OCI-LY7 (cell line): Measurements from ENCODE around the gene NINL. TPM values are rescaled to one million over a fixed set of nuclear protein-coding genes. Genes with fewer than 3 reads are reported as not detected.
"Not testable (repeated sequence)": the region's sequence is repeated elsewhere in the genome, so short reads cannot be mapped to it uniquely, and the experiment has no call there.

Source experiments
- BruUV-seq: library from RNA; stranded (reverse); fragments of 400-500 nt; replicated peaks from 2 replicates; lab custom pipeline; 2021; lab: Mats Ljungman, UMichigan
- CTCF ChIA-PET: fragments of 300-600 bp; sonication (Branson Sonifier 250); formaldehyde crosslinking; loops from one replicate; lab custom pipeline; 2022; ENCODE audit warnings: antibody characterized with exemption; ENCODE audit not compliant: unreplicated experiment; lab: Charles Lee
- POLR2A ChIA-PET: fragments of 300-600 bp; sonication (Branson Sonifier 250); formaldehyde crosslinking; loops from one replicate; lab custom pipeline; 2022; ENCODE audit warnings: antibody characterized with exemption; lab: Charles Lee
- DNase-seq: peaks from one replicate; pipeline ENCODE4 v3.0.0-alpha.2; 2015; ENCODE audit warnings: low spot score
- H2AFZ ChIP-seq: fragments of 200-600 bp; sonication (generic), shearing (Covaris generic); 2 replicates; pipeline ENCODE4 v1.6.1; 2014; ENCODE audit warnings: mild to moderate bottlenecking, antibody characterized with exemption, low read length, moderate library complexity
- H3K27ac ChIP-seq: fragments of 200-600 bp; sonication (generic); 2 replicates; pipeline ENCODE4 v1.5.1; 2014; ENCODE audit warnings: mixed run types, low read depth, mild to moderate bottlenecking, moderate library complexity, low read length, inconsistent platforms; ENCODE audit not compliant: poor library complexity, severe bottlenecking
- H3K36me3 ChIP-seq: fragments of 200-600 bp; sonication (generic); 2 replicates; pipeline ENCODE4 v1.6.1; 2014; ENCODE audit warnings: mild to moderate bottlenecking, antibody characterized with exemption, low read length, moderate library complexity, mixed read lengths; ENCODE audit not compliant: insufficient read depth
- H3K4me1 ChIP-seq: fragments of 200-600 bp; sonication (generic); 2 replicates; pipeline ENCODE4 v1.5.1; 2014; ENCODE audit warnings: mild to moderate bottlenecking, low read length; ENCODE audit not compliant: insufficient read depth, poor library complexity, severe bottlenecking
- H3K4me2 ChIP-seq: fragments of 200-600 bp; sonication (generic); 2 replicates; pipeline ENCODE4 v1.6.1; 2014; ENCODE audit warnings: mild to moderate bottlenecking, low read length
- H3K4me3 ChIP-seq: fragments of 200-600 bp; sonication (generic); 2 replicates; pipeline ENCODE4 v1.5.1; 2014; ENCODE audit warnings: mild to moderate bottlenecking, low read depth, low read length; ENCODE audit not compliant: poor library complexity, severe bottlenecking
- H3K79me2 ChIP-seq: fragments of 200-600 bp; sonication (generic); 2 replicates; pipeline ENCODE4 v1.6.1; 2016; ENCODE audit warnings: low read depth, mild to moderate bottlenecking, low read length, moderate library complexity, mixed read lengths; ENCODE audit not compliant: insufficient read depth
- H3K9me2 ChIP-seq: fragments of 200-600 bp; sonication (generic); 2 replicates; pipeline ENCODE4 v1.6.1; 2016; ENCODE audit warnings: mild to moderate bottlenecking, low read length, mixed read lengths; ENCODE audit not compliant: insufficient read depth
- H3K9me3 ChIP-seq: fragments of 200-600 bp; sonication (generic); 2 replicates; pipeline ENCODE4 v1.6.1; 2014; ENCODE audit warnings: mild to moderate bottlenecking, mixed run types, low read length, mixed read lengths
- H4K20me1 ChIP-seq: fragments of 200-600 bp; sonication (generic); 2 replicates; pipeline ENCODE4 v1.6.1; 2014; ENCODE audit warnings: mild to moderate bottlenecking, antibody characterized with exemption, low read length, moderate library complexity, mixed read lengths; ENCODE audit not compliant: insufficient read depth
- EZH2phosphoT487 ChIP-seq: fragments of 200-600 bp; sonication (generic); IDR thresholded peaks from 2 replicates; pipeline ENCODE4 v1.6.1; 2018; ENCODE audit warnings: low read depth, borderline replicate concordance, mild to moderate bottlenecking, mixed run types, antibody characterized with exemption, low read length, moderate library complexity, mixed read lengths
- intact Hi-C: fragments of 100-400 bp; cut with micrococcal nuclease; formaldehyde crosslinking; loops from one replicate; pipeline ENCODE4 v1.10.0; 2022; ENCODE audit not compliant: unreplicated experiment
- total RNA-seq, 2 experiments: library from RNA; depleted of rRNA in 1 of 2; stranded (reverse); fragments of >200 nt in 1 of 2; shearing (Covaris generic) in 1 of 2; gene quantifications; 2 replicates each; pipeline ENCODE4 v1.2.3, GENCODE V29; 2014 to 2022
- TF ChIP-seq, protein P1 (sequence below): fragments of 200-600 bp; sonication (generic); conservative IDR thresholded peaks from 2 replicates; pipeline ENCODE4 v1.5.1; 2014; ENCODE audit warnings: mild to moderate bottlenecking, antibody characterized with exemption, low read length, moderate library complexity, mixed read lengths

Gene NINL
- total RNA-seq, 2 experiments from 2014 or later, result 0.06 to 0.55 TPM

DNA sequence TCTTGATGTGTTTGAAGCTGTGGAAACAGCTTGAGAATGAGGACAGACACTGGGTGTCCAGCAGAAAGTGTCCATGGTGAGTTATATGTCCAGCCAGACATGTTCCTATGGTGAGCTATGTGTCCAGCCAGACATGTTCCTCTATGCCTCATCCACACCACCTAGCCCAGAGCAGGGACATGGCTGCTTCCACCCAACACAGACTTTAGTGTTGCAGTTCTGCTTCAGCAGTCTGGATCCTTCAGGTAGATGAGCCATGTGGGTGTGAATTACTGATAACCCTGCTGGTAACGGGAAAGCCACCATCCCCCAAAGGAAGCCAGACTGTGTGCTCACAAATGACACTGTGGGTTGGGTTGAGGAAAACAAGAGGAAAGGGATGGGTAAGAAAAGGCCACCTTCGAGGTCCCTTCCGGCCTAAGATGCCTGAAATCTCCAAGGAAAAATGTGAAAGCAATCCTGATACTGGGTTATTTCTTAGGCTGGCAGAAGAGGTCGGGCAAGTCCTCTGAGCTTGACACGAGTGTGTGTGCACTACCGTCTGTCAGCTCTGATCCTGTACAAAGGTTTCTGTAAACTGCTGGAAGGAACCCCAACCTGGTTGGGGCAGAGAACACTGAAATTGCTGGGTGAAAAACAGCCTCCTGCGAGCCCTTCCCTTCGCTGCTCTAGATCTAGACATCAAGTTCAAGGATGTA, 77.8 kb downstream of the NINL start:
- no peaks in the 10 kb centered on the region for H3K4me1 ChIP-seq
- H3K9me2 ChIP-seq, result no peaks in the 10 kb centered on the region
- no peak overlapping the region for H3K4me3 ChIP-seq
- no peak overlapping the region for H2AFZ ChIP-seq
- TF ChIP-seq, protein P1, sequence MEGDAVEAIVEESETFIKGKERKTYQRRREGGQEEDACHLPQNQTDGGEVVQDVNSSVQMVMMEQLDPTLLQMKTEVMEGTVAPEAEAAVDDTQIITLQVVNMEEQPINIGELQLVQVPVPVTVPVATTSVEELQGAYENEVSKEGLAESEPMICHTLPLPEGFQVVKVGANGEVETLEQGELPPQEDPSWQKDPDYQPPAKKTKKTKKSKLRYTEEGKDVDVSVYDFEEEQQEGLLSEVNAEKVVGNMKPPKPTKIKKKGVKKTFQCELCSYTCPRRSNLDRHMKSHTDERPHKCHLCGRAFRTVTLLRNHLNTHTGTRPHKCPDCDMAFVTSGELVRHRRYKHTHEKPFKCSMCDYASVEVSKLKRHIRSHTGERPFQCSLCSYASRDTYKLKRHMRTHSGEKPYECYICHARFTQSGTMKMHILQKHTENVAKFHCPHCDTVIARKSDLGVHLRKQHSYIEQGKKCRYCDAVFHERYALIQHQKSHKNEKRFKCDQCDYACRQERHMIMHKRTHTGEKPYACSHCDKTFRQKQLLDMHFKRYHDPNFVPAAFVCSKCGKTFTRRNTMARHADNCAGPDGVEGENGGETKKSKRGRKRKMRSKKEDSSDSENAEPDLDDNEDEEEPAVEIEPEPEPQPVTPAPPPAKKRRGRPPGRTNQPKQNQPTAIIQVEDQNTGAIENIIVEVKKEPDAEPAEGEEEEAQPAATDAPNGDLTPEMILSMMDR, result no peak
- no peak for TF ChIP-seq EZH2phosphoT487
- POLR2A ChIA-PET, result no interaction called here
- H3K79me2 ChIP-seq, result no peaks in the 10 kb centered on the region
- no peak overlapping the region for H3K27ac ChIP-seq
- no peaks in the 10 kb centered on the region for H3K36me3 ChIP-seq
- H4K20me1 ChIP-seq, result no peaks in the 10 kb centered on the region
- CTCF ChIA-PET, result no interaction called here
- BruUV-seq, result no TSS peak
- no peaks in the 10 kb centered on the region for H3K9me3 ChIP-seq
- intact Hi-C loops, result no loop called here
- no peak for DNase-seq
- no peak overlapping the region for H3K4me2 ChIP-seq

DNA sequence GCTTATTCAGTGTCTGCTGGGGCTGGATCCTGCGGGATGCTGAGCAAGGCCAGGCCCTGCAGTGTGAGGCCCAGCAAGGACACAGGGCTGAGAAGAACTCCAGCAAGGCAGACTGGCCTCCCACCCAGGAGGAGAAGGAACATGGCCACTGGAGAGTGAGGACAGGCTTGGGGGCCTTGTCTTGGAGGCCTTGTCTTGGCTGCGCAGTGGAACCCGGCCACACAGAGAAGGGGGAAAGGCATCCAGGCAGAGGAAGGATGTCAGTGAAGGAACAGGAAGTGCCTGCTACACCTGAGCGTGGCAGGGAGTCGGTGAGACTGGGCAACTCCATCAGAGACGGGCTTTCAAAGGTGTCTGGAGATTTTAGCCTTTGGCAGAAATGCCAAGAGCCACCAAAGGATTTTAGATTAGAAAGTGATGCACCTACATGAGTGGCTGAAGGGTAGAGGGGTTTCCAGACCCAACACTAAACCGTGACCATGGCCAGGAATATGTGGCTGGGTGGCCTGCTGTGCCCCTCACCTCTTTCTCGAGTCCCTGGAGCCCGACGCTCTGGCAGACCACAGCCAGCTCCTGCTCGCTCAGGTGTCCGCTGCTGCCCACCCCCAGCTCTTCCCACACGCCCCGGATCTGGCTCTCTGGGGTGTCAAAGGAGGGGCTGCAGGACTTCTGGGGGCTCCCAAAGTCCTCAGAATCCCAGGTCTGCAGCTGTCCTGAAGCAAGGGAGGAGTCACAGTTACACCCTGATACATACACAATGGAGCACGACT, 80.8 kb downstream of the NINL start:
- no peak overlapping the region for H3K27ac ChIP-seq
- H3K9me3 ChIP-seq, result no peaks in the 10 kb centered on the region
- no peak overlapping the region for H3K4me3 ChIP-seq
- DNase-seq, result no peak
- no peaks in the 10 kb centered on the region for H3K36me3 ChIP-seq
- ChIA-PET POLR2A (no interaction called here), CTCF (no interaction called here)
- TF ChIP-seq EZH2phosphoT487, result no peak
- TF ChIP-seq, protein P1, result no peak
- no peaks in the 10 kb centered on the region for H3K79me2 ChIP-seq
- intact Hi-C loops, result no loop called here
- H3K4me1 ChIP-seq, result no peaks in the 10 kb centered on the region
- no peaks in the 10 kb centered on the region for H4K20me1 ChIP-seq
- no peak overlapping the region for H2AFZ ChIP-seq
- H3K4me2 ChIP-seq, result no peak overlapping the region
- no peaks in the 10 kb centered on the region for H3K9me2 ChIP-seq
- BruUV-seq, result no TSS peak

DNA sequence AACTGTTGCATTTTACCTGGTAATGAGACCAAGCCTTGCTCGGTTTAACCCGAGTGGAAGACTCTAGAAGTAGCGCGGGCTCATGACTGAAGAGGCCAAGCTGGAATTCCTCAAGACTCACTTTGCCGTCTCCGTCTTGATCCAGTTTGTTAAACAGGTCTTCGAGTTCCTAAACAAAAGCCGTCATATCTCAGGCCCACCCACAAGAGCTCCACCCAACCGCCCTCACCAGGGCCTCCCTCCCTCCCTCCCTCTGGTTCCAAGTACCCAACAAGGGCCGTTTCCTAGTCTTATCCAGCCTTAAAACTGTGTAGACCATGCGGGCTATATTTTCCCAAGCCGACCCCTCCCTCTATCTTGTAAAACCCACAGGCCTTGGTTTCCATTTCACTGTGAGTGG, 81.4 kb downstream of the NINL start:
- BruUV-seq, result no TSS peak
- POLR2A ChIA-PET, result no interaction called here

DNA sequence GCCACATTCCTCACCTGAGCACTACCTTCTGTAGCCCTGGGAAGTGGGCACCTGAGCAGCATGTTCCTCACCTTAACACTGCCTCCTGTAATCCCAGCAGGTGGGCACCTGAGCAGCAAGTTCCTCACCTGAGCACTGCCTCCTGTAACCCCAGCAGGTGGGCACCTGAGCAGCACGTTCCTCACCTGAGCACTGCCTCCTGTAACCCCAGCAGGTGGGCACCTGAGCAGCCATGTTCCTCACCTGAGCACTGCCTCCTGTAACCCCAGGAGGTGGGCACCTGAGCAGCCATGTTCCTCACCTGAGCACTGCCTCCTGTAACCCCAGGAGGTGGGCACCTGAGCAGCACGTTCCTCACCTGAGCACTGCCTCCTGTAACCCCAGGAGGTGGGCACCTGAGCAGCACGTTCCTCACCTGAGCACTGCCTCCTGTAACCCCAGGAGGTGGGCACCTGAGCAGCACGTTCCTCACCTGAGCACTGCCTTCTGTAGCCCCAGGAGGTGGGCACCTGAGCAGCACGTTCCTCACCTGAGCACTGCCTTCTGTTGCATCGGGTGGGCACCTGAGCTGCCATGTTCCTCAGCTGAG, 82.2 kb downstream of the NINL start:
- intact Hi-C loops, BruUV-seq, H4K20me1 ChIP-seq, DNase-seq, H2AFZ ChIP-seq, H3K4me1 ChIP-seq, H3K9me3 ChIP-seq, H3K4me3 ChIP-seq, CTCF ChIA-PET, H3K79me2 ChIP-seq, POLR2A ChIA-PET, H3K4me2 ChIP-seq, H3K9me2 ChIP-seq, H3K36me3 ChIP-seq, H3K27ac ChIP-seq: not testable (repeated sequence)

More for the DNA sequence above, 81.4 kb downstream of the NINL start:
- Histone ChIP-seq H3K9me3 (no peaks in the 10 kb centered on the region), H3K9me2 (no peaks in the 10 kb centered on the region), H4K20me1 (no peaks in the 10 kb centered on the region), H3K4me3 (no peak overlapping the region), H2AFZ (no peak overlapping the region), H3K27ac (no peak overlapping the region), H3K79me2 (no peaks in the 10 kb centered on the region), H3K36me3 (no peaks in the 10 kb centered on the region), H3K4me2 (no peak overlapping the region), H3K4me1 (no peaks in the 10 kb centered on the region)
- no peak for DNase-seq
- TF ChIP-seq, protein P1, result no peak
- TF ChIP-seq EZH2phosphoT487, result no peak
- intact Hi-C loops, result no loop called here
- CTCF ChIA-PET, result no interaction called here
